Esophagus (tissue), 2 donors: ENCODE data around the gene EIF4B. TPM values are rescaled to one million over a fixed set of nuclear protein-coding genes. Genes with fewer than 3 reads are reported as not detected.
"Not testable (repeated sequence)": the region's sequence is repeated elsewhere in the genome, so short reads cannot be mapped to it uniquely, and the experiment has no call there.

Source experiments
- H3K27ac ChIP-seq, 2 donors: one replicate each; pipeline ENCODE4 v1.5.1; 2013; ENCODE audit warnings: low read depth in 2 of 2, mild to moderate bottlenecking in 2 of 2, inconsistent platforms in 1 of 2, low read length in 1 of 2, moderate library complexity in 1 of 2
- H3K27me3 ChIP-seq, 2 donors: one replicate each; pipeline ENCODE4 v1.6.1; 2013; ENCODE audit warnings: low read length in 2 of 2, control low read depth in 1 of 2, mild to moderate bottlenecking in 1 of 2; ENCODE audit not compliant: insufficient read depth in 2 of 2, control insufficient read depth in 1 of 2
- H3K36me3 ChIP-seq, 2 donors: one replicate each; pipeline ENCODE4 v1.6.1; 2013; ENCODE audit warnings: low read length in 1 of 2; ENCODE audit not compliant: control insufficient read depth in 2 of 2, insufficient read depth in 2 of 2
- H3K4me1 ChIP-seq, 2 donors: one replicate each; pipeline ENCODE4 v1.6.1; 2013; ENCODE audit warnings: low read length in 1 of 2; ENCODE audit not compliant: control insufficient read depth in 2 of 2, insufficient read depth in 2 of 2
- H3K4me3 ChIP-seq, 2 donors: one replicate each; pipeline ENCODE4 v1.5.1; 2013; ENCODE audit warnings: low read length in 2 of 2, mild to moderate bottlenecking in 2 of 2, low read depth in 1 of 2, moderate library complexity in 1 of 2
- H3K9me3 ChIP-seq, 2 donors: one replicate each; pipeline ENCODE4 v1.6.1; 2013; ENCODE audit warnings: mild to moderate bottlenecking in 2 of 2, low read depth in 1 of 2, low read length in 1 of 2, moderate library complexity in 1 of 2; ENCODE audit not compliant: control insufficient read depth in 2 of 2, insufficient read depth in 1 of 2
- WGBS, 2 donors: extraction: QIAGEN DNeasy Blood & Tissue Kit; methylation state at CpG; one replicate each; pipeline ENCODE4 v1.1.7; 2013; 5-methylcytosine and 5-hydroxymethylcytosine counted together
- polyA plus RNA-seq, 2 donors: library from polyadenylated mRNA; stranded (reverse); fragments of 200-250 nt; gene quantifications; one replicate each; pipeline ENCODE4 v1.2.3, GENCODE V29; 2013
- donor health status: healthy with polysubstance abuse.
- donor health status: Bipolar disorder and iron deficiency.

Gene EIF4B
- polyA plus RNA-seq, 2 donors: 58.8 to 102 TPM

- Histone ChIP-seq H3K27ac (no peak overlapping the region), H3K4me3 (no peak overlapping the region), H3K36me3 (no peaks in the 10 kb centered on the region), H3K27me3 (no peaks in the 10 kb centered on the region), H3K4me1 (no peaks in the 10 kb centered on the region), H3K9me3 (no peaks in the 10 kb centered on the region)
- WGBS, 2 donors: 66 to 71% methylated on average over 3 of the region's 3 CpGs
Measured at GRCh38 chr12:53011889-53012288, 5.6 kb downstream of the EIF4B start.

- Histone ChIP-seq H3K27ac (no peak overlapping the region), H3K36me3 (peaks cover 2 to 4% of the 10 kb centered on the region in 2 donors), H3K4me1 (no peaks in the 10 kb centered on the region), H3K27me3 (no peaks in the 10 kb centered on the region), H3K4me3 (no peak overlapping the region), H3K9me3 (no peaks in the 10 kb centered on the region)
- 77 to 88% methylated on average over 3 of the region's 3 CpGs for WGBS, 2 donors
Measured at GRCh38 chr12:53012928-53013327, 6.7 kb downstream of the EIF4B start.

- Histone ChIP-seq H3K4me3 (no peak overlapping the region), H3K4me1 (no peaks in the 10 kb centered on the region), H3K36me3 (peaks cover 4 to 6% of the 10 kb centered on the region in 2 donors), H3K27me3 (no peaks in the 10 kb centered on the region), H3K27ac (no peak overlapping the region), H3K9me3 (no peaks in the 10 kb centered on the region)
- WGBS, 2 donors: 80 to 82% methylated on average over 2 of the region's 2 CpGs
Measured at GRCh38 chr12:53014709-53015108, 8.5 kb downstream of the EIF4B start.

- no peaks in the 10 kb centered on the region for H3K4me1 ChIP-seq
- WGBS, 2 donors: 89 to 90% methylated on average over 3 of the region's 3 CpGs
- no peaks in the 10 kb centered on the region for H3K27me3 ChIP-seq
- H3K36me3 ChIP-seq: peaks cover 8 to 18% of the 10 kb centered on the region in 2 donors
- H3K4me3 ChIP-seq: no peak overlapping the region
- H3K27ac ChIP-seq: no peak overlapping the region
- no peaks in the 10 kb centered on the region for H3K9me3 ChIP-seq
Measured at GRCh38 chr12:53025250-53025649, 19.0 kb downstream of the EIF4B start.

- not testable (repeated sequence) for H3K27me3 ChIP-seq, H3K9me3 ChIP-seq, H3K4me3 ChIP-seq, H3K27ac ChIP-seq, H3K4me1 ChIP-seq
- 89 to 90% methylated on average over 13 of the region's 13 CpGs for WGBS, 2 donors
- H3K36me3 ChIP-seq: peaks cover 2 to 21% of the 10 kb centered on the region in 2 donors
Measured at GRCh38 chr12:53027014-53027413, 20.8 kb downstream of the EIF4B start.

GRCh38 chr12:53031616-53032015 lies 25.4 kb downstream of the EIF4B start:
- no peaks in the 10 kb centered on the region for H3K27me3 ChIP-seq
- H3K9me3 ChIP-seq: no peaks in the 10 kb centered on the region
- H3K4me1 ChIP-seq: no peaks in the 10 kb centered on the region
- peaks cover 10 to 31% of the 10 kb centered on the region in 2 donors for H3K36me3 ChIP-seq
- H3K4me3 ChIP-seq: no peak overlapping the region
- 86 to 90% methylated on average over 3 of the region's 3 CpGs for WGBS, 2 donors
- H3K27ac ChIP-seq: no peak overlapping the region

GRCh38 chr12:53033832-53034231 lies 27.6 kb downstream of the EIF4B start:
- WGBS, 2 donors: 80 to 82% methylated on average over 10 of the region's 10 CpGs
- not testable (repeated sequence) for H3K4me1 ChIP-seq, H3K27me3 ChIP-seq, H3K4me3 ChIP-seq, H3K9me3 ChIP-seq, H3K27ac ChIP-seq
- H3K36me3 ChIP-seq: peaks cover 10 to 32% of the 10 kb centered on the region in 2 donors

- WGBS, 2 donors: 73 to 77% methylated on average over 8 of the region's 8 CpGs
- H3K36me3 ChIP-seq: peaks cover 13 to 32% of the 10 kb centered on the region in 2 donors
- H3K27ac ChIP-seq: no peak overlapping the region
- H3K27me3 ChIP-seq: no peaks in the 10 kb centered on the region
- H3K9me3 ChIP-seq: no peaks in the 10 kb centered on the region
- no peak overlapping the region for H3K4me3 ChIP-seq
- H3K4me1 ChIP-seq: no peaks in the 10 kb centered on the region
Measured at GRCh38 chr12:53034459-53034858, 28.2 kb downstream of the EIF4B start.

GRCh38 chr12:53036802-53037201 lies 30.5 kb downstream of the EIF4B start:
- 89% methylated on average over 3 of the region's 3 CpGs for WGBS, 2 donors
- no peaks in the 10 kb centered on the region for H3K9me3 ChIP-seq
- H3K4me3 ChIP-seq: no peak overlapping the region
- H3K27ac ChIP-seq: no peak overlapping the region
- H3K36me3 ChIP-seq: peaks cover 13 to 27% of the 10 kb centered on the region in 2 donors
- no peaks in the 10 kb centered on the region for H3K27me3 ChIP-seq
- H3K4me1 ChIP-seq: no peaks in the 10 kb centered on the region

- Histone ChIP-seq H3K4me1 (peaks cover 0 to 4% of the 10 kb centered on the region in 2 donors), H3K27ac (no peak overlapping the region), H3K4me3 (no peak overlapping the region), H3K36me3 (peaks cover 9 to 15% of the 10 kb centered on the region in 2 donors), H3K9me3 (no peaks in the 10 kb centered on the region), H3K27me3 (no peaks in the 10 kb centered on the region)
- WGBS, 2 donors: 82 to 84% methylated on average over 4 of the region's 4 CpGs
Measured at GRCh38 chr12:53039851-53040250, 33.6 kb downstream of the EIF4B start.
